GM04504 (cell line): ENCODE measurements around the gene MTMR6.
"Not testable (repeated sequence)": the region's sequence is repeated elsewhere in the genome, so short reads cannot be mapped to it uniquely, and the experiment has no call there.

Source experiments
- DNase-seq: peaks from one replicate; pipeline ENCODE4 v3.0.0-alpha.2; 2012; ENCODE audit warnings: low read depth

MTMR6 gene

GRCh38 chr13:25286969-25287961 lies at the start of gene MTMR6:
Gene MTMR6 (minus strand): TSS chr13:25287488. CDS start chr13:25287247, 241 bp downstream.
- DNase-seq: peak; percentile 57

GRCh38 chr13:25335856-25336255 lies 48.6 kb upstream of the MTMR6 start:
- DNase-seq: no peak

DNA sequence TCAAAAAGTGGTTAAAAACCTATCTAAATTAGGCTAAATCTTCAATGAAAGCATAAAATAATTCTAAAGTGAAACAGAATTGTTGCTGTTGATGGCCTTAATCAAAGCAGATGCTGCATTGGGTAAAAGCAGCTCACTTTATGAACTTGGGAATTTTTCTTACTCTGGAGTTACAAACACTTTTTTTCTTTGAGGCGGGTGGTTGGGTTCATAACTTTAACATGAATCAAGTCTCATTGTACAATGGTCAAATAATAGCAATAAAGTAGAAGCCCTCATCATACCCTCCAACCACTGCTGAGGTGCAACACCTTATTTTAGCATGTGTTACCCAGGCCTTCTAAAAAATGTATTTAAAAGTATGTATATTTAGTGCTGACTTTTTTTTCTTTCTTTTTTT lies 43.3 kb upstream of the MTMR6 start:
- no peak for DNase-seq

DNA sequence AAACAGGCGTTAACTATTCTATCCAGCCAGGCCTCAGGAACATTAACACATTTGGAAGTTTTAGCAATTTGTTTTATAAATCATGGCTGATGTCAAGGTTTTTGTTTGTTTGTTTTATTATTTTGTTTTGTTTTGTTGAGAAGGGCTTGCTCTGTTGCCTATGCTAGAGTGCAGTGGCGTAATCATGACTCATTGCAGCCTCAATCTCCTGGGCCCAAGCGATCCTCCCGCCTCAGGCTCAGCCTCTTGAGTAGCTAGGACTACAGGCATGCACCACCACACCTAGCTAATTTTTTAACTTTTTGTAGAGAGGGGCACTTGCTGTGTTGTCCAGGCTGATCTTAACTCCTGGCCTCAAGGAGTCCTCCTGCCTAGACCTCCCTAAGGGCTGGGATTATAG lies 42.4 kb upstream of the MTMR6 start:
- DNase-seq: no peak

GRCh38 chr13:25324100-25324499 lies 36.8 kb upstream of the MTMR6 start:
- no peak for DNase-seq

DNA sequence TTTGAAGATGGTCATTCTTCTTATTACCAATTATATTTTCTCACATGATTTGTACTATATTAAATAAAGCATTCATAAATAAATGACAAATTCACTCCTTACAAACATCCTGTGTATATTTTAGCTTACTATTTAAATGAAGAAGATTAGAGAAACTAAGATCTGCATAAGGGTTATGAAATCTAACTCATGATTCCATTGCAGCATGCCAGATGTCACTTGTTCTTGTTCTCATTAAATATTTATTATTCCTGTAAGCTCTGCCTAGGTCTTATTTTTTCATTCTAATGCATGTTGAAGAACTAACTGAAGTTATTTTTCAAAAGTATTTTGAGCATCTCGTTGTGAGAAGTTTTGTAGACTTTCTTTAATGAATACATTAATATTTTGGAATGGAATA lies 32.5 kb upstream of the MTMR6 start:
- DNase-seq: no peak

DNA sequence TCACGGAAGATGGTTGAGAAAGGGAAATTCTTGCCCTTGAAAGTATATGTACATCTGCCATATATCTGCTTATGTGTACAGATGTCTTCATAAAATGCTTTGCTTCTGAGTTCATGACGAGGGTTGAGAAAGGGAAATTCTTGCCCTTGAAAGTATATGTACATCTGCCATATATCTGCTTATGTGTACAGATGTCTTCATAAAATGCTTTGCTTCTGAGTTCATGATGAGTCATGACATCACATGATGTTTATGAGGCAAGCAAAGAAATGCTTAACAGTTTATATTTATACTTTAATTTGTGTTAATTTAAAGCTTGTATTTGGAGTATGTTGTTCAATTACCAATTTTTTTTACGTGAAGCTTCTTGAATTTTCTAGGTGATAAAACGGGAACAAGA lies 31.7 kb upstream of the MTMR6 start:
- not testable (repeated sequence) for DNase-seq

DNA sequence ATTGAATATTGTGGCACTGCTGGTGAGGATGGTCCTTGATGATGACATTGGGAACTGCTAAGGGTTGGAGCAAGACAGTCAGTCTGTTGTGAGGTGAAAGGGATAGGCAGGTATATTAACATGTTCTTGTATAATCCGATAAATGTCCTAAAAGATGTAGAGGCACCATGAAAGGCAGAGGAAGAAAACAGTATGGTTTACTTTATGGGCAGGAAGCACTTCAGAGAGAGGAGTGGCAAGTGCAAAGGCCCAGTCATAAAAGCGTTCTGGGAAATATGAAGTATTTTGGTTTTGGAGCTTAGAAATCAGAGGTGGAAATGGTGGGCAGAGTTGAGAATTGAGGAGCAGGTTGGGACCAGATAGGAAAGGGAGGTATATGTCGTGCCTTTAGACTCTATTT lies 23.6 kb upstream of the MTMR6 start:
- no peak for DNase-seq

DNA sequence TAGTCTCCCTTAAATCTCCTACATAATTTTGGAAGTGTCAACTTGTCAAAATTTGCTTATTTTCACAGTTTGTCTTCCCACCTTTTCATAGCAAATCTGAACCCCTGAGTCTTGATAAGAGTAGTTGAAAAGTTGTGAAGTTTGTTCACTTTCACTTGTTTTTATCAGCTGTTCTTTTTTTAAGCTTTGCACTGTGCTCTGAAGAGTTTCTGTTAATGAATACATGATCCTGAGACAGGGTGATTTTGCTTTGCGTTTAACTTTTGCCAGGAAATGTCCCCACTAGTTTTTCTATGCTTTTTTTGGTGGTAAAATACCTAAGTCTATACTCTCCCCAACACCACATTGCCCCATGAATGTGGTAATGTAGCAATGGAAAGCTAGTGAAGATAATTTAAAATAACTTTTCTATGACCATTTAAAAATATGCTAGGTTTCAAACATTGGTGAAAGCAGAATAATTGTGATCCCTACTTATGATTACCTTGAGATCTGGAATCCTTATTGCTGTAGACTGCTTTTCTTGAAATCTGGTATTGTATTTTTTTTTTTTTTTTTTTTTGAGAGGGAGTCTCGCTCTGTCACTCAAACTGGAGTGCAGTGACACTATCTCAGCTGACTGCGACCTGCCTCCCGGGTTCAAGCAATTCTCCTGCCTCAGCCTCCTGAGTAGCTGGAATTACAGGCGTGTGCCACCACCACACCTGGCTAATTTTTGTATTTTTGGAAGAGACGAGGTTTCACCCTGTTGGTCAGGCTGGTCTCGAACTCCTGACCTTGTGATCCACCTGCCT lies 19.6 kb upstream of the MTMR6 start:
- no peak for DNase-seq

DNA sequence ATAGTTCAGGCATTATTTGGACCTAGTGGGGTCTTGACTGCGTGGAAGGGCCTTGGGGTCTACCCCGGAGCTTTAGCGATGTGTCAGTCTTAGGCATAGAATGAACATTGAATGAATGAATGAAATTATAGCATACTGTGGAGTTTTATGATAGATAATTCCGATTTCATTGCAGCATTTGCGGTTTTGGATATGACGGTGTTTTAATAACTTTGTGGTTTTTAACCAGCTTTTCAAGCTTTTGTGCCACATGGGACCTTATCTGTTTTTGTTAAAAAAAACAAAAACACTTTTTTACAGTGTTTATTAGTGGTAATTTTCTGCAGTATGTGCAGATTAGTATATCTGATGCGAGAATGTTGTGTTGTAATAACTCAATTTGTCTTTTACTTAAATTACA lies 14.8 kb upstream of the MTMR6 start:
- DNase-seq: no peak

DNA sequence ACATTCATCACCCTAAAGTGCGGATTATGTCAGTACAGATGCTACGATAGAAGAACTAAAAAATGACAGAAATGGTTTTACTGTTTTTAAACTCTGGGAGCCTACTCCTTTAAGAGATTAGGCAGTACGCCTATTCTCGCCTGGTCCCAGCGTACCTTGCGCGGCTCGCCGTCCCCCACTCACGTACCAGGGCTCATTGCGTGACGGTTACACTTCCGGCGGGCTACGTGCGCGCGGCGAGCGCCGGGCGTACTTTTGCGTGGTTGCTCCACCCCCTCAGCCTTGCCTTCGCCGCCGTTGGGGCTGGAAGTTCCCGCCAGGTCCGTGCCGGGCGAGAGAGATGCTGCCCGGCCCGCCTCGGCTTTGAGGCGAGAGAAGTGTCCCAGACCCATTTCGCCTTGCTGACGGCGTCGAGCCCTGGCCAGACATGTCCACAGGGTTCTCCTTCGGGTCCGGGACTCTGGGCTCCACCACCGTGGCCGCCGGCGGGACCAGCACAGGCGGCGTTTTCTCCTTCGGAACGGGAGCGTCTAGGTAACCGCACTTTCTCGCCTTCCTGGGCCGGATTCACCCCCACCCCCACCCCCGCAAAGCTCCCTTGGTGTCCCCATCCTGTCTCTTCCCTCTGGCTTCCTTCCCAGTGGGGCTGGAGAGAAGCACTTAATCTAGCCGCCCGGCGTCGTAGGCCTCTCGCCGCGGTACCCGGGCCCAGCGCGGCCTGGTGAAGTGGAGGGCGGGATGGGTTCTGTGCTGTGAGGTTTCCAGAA lies 14.2 kb upstream of the MTMR6 start, which contains the start of gene NUP58:
TSS of gene NUP58 (plus strand) at position 279 of the 767 bp plus-strand sequence. CDS start at position 428, 149 bp downstream.
- peak; percentile 88 for DNase-seq

GRCh38 chr13:25300861-25301346 lies 13.6 kb upstream of the MTMR6 start:
- no peak for DNase-seq

- no peak for DNase-seq
Measured at GRCh38 chr13:25295701-25296100, 8.4 kb upstream of the MTMR6 start.

DNA sequence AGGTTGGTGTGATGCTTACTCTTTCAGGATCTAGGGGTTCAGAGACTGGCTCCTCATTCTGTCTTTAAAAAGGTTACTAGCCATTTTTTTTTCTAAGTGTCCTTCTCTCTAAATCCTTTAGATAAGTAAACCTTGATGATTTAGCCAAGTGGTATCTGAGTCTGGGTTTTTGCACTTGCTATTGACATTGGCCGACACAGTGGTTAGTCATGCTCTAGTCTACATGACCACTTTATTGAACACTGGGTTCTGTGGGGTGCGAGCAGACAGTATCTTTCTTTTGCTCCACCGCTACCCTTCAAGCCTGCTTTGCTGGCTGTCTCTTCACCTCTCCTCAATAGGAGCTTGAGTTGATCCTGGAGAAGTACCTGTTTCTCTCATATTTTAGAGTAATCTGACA lies 7.9 kb upstream of the MTMR6 start:
- no peak for DNase-seq

GRCh38 chr13:25292301-25292700 lies 5.0 kb upstream of the MTMR6 start:
- DNase-seq: no peak

GRCh38 chr13:25291691-25292090 lies 4.4 kb upstream of the MTMR6 start:
- no peak for DNase-seq

DNA sequence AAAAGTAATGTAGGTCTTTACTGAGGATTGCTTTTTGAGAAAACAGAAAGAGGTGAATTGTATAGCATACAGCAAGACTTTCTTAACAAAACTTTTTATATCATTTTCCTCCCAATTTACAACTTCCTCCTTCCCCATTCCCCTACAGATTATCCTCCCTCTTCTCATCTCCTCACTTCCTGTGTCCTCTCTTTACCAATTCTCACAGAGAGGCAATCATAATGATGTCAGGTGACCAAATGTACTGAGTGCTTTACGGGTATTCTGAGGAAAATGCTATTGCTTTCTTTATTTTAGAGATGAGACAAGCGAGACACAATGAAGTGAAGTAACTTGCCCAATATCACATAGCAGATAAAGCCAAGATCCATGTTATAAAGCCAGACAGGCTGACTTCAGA lies 1.7 kb upstream of the MTMR6 start:
- DNase-seq: no peak

DNA sequence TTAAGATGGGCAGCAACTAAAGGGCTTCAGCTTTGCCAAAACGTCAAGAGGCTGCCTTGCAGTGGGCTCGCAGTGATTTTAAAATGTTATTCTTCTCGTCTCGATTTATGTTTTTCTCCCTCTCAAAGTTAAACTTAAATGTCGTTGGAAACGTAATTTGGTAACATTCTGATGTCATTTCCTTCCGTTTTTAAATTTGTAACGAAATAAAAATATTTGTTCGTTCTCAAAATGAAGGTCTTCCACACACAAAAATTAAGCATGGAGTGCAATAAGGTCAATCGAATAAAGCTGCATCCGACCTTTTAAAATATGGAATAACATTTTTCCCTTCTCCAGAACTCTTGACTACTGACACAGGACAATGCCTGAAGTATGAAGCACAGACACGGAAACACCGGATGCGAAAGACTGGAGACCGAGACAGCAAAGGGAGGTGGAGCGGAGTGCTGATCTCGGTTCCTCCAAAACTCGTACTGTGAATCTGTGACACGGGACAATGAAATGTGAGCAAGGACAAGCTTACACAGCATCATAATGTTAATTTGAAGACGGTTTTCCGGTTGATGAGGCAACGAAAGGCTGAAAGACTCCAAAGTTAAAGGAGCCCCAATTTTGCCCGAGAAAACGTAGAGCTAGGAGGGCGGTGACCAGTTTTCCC lies 850 bp downstream of the MTMR6 start:
- DNase-seq: no peak

DNA sequence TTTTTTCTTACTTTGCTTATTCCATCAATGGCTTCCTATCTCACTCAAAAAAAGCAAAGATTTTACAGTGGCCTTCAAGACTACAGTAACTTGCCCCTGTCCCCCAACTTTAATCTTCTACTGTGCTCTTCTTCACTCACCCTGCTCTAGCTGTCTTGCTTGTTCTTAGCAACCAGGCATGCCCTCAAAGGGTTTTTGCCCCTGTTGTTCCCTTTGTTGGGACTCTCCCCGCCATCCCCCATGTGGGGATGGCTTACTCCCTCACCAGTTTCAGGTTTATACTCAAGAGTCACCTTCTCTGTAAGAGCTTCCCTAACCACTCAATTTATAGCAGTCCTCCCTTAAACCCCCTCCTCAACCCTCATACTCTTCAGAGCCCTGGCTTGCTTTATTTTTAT lies 5.4 kb downstream of the MTMR6 start:
- DNase-seq: no peak

DNA sequence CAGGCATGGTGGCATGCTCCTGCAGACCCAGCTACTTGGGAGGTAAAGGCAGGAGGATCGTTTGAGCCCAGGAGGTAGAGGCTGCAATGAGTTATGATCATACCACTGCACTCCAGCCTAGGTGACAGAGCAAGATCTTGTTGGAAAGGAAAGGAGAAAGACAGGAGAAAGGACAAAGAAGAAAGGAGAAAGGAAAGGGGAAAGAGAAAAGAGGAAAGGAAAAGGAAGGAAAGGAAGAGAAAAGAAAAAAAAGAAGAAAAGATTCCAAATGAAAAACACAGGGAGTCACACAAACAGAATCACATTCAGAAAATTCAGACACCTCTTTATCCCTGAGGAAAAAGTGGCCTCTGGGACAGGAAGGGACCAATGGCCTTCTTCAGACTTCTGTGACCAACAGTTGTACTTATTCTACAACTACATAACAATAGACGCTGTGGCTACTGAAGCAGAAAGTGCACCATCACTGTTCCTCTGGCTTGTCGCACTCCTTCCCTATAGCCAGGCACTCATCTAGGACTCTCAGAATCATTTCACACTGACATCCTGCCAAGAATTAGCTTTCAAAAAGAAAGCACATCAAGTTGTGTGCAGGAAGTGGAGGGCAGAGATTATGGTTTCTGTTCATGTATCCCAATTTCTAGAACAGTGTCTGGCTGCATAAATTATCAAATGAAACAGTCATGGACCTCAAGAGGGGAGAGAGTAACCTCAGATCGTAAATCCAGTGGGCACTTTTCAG lies 5.9 kb downstream of the MTMR6 start:
- no peak for DNase-seq

DNA sequence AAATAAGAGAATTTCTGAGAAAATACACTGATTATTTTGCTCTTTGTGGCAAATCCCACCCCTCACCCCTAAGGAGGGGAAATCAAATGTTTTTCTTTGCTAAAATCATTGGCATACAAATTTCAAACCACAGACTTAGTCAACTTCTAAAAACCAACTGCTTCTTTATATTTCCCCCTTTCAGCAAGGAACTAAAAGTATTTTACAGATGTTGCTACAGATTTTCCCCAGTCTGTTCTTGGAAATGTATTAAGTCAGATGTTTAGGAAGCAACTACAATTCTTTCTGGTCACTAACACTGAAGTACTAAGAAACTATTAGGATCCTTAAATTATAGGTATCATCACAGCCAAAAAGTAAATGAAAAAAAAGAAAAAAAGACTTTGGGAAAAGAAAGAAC lies 6.9 kb downstream of the MTMR6 start:
- DNase-seq: no peak
